Non-pigmented ciliary epithelial cell (primary cell): ENCODE results near the gene DHRS12.

Source experiments
- DNase-seq: peaks from one replicate; pipeline ENCODE4 v3.0.0-alpha.2; 2010; ENCODE audit warnings: low read depth

The DHRS12 gene

DNA sequence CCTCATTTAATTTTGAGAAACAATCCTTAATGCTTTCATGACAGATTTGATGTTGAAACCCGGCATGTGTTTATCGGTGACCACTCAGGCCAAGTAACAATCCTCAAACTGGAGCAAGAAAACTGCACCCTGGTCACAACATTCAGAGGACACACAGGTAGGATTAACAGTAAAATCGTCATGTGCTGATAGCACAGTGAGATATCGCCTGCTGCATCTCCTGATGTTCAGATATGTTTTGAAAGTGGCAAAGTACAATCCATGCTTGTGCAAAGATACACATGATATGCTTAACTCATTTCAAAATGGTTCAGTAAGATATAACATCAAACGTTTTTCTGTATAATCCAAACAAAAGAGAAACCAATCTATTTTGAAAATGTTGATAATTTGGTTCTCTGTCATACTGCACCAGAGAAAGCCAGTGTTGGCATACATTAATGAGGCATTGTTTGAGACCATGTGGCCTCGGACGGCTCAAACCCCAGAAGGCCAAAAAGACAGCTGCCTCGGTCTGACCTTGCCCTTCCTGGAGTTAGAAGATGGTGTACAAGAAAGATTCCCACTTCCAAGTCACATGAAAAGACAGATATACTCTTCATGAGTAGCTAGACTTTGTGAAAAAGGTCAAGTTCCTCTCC lies 76.2 kb downstream of the DHRS12 start:
- DNase-seq: no peak

DNA sequence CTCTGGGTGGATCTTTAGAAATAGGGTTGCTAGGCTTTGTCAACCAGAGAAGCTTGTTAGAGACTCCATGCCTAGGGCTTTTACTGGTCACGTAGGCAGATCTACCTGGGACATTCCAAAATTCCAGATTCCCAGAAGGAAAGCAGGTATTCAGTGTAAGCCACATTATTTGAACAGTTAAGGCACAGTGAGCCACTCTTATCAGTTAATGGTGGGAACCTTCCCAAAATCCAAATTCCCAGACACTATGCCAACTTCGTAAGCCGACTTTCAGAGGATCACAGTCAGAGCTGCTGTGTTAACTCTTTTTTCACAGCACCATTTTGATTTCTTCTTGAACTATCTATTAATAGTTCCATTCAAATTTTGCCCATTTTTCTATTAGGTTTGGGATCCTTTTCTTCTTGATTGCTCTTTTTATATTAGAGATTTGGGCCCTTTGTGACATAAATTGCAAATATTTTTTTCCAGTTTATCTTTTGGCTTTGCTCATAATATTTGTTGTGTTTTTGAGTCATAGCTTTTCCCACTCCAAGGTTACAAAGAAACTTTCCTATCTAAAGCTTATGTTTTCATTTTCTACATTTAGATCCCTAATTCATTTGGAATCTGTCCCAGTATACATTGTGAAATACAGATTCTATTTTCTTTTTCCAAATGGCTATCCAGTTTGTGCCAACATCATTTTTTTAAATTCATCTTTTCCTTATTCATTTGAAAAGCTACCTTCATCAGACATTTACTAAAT lies 77.3 kb downstream of the DHRS12 start:
- DNase-seq: peak; percentile 50

DNA sequence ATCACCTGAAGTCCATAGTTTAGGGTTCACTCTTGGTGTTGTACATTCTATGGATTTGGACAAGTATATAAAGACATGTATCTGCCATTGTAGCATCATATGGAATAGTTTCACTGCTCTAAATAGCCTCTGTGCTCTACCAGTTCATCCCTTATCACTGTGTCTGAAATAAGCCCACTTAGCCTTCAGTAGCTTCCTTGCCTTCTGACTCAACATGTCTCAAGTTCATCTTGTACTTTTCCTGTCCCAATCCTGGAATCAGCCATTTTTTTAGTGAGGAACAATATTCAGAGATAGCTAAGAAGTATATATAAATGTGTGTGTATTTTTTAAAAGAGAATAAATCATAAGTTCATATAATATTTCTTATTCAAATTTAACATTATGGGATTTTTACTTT lies 79.2 kb downstream of the DHRS12 start:
- no peak for DNase-seq

DNA sequence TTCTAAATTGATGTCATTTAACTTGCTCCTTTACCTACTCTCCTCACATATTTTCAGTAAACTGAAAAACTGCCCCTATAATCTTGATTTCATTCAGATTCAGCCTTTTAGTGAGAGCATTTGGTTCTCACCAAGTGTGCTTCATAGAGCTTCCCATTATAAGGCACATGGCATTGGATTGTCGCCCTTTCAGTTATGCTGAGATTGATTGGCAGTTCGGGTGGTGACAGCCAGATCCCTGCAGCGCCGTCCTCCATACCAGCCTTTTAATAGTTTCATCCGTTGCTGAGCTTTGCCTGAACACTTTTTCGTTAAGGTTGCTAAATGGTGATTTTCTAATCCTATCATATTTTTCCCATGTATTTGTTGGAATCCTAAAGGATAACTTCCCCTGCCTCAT lies 80.4 kb downstream of the DHRS12 start:
- DNase-seq: no peak

DNA sequence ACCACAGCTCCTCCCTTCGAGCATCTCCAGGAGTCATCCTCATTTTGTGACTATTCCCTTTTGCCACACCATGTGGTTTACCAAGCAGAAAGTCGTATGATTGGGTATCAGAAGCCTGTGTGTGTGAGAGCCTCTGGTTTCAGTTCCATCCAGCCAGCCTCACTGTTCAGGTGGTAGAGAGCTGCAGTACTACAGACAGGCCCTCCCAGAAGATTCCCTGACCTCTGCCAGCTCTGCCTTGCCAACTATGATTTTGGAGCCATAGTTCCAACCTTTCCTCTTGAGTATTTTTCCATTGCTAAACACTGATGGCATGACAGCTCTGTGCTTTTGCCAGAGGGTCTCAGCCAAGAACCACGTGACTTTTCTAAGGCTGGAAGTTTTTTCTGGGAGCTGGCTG lies 82.5 kb downstream of the DHRS12 start:
- DNase-seq: no peak

DNA sequence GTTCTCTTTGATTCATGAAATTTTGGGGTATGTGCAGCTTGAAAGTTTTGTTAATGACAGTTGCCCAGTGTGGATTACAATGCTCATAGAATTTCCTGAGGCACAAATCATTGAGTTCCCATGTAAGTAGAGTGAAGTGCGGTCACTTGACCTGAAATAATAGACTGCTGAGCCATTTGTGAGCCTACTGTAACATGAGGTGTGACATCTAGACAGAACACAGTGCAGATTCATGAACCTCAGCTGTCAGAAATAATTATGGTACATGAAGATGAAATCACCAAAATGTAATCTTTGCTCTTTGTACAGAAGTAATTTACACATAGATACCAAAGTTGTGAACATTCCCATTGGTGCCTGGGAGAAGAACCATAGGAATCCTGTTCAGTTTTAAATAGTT lies 84.6 kb downstream of the DHRS12 start:
- DNase-seq: no peak
